Measurements from ENCODE around the gene SLIT3.
A peak's percentile ranks its signal among the peaks of the same experiment; 100 is the strongest.
"Not testable (repeated sequence)": the region's sequence is repeated elsewhere in the genome, so short reads cannot be mapped to it uniquely, and the experiment has no call there.

The SLIT3 gene

GRCh38 chr5:168637793-168638192, 663.1 kb downstream of the SLIT3 start:
- H3K27me3 Mint-ChIP-seq (ENCODE audit: low read depth), result no peaks in the 10 kb centered on the region
- peaks cover 3% of the 10 kb centered on the region for H3K9me3 Mint-ChIP-seq
- TF ChIP-seq, protein P1, sequence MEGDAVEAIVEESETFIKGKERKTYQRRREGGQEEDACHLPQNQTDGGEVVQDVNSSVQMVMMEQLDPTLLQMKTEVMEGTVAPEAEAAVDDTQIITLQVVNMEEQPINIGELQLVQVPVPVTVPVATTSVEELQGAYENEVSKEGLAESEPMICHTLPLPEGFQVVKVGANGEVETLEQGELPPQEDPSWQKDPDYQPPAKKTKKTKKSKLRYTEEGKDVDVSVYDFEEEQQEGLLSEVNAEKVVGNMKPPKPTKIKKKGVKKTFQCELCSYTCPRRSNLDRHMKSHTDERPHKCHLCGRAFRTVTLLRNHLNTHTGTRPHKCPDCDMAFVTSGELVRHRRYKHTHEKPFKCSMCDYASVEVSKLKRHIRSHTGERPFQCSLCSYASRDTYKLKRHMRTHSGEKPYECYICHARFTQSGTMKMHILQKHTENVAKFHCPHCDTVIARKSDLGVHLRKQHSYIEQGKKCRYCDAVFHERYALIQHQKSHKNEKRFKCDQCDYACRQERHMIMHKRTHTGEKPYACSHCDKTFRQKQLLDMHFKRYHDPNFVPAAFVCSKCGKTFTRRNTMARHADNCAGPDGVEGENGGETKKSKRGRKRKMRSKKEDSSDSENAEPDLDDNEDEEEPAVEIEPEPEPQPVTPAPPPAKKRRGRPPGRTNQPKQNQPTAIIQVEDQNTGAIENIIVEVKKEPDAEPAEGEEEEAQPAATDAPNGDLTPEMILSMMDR (IDR thresholded peaks at IDR 0.05; ENCODE audit: unreplicated experiment in 3 of 3), result no peak
- H3K27ac Mint-ChIP-seq, result peak overlapping the region in 2 of 3 experiments; percentile 55 to 60
- H3K36me3 Mint-ChIP-seq (ENCODE audit: low read depth), result peaks cover 4% of the 10 kb centered on the region
- H3K4me1 Mint-ChIP-seq, result peaks cover 5% of the 10 kb centered on the region
- H3K4me3 Mint-ChIP-seq, result no peak overlapping the region

DNA sequence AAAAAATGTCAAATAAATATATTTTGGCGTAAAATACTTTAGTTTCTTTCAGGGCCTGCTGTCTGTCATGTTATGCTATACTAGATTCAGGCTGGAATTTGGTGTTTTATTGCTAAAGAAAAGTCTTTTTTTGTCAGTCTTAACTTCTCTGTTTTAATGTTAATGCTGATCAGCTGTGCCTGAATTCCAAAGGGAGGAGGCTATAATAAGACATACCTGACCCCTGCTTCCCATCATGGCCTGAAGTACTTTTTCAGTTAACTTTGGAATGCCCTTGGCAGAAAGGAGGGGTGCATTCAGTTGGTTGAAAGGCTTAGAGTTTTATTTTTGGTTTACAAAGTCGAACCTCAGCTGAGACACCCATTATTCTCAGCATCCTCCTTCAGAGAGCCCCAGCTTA, 663.7 kb downstream of the SLIT3 start:
- Mint-ChIP-seq H3K27me3 (ENCODE audit: low read depth) (peaks cover under 1% of the 10 kb centered on the region), H3K36me3 (ENCODE audit: low read depth) (peaks cover 4% of the 10 kb centered on the region), H3K9me3 (peaks cover 3% of the 10 kb centered on the region), H3K4me3 (no peak overlapping the region), H3K4me1 (peaks cover 5% of the 10 kb centered on the region), H3K27ac (peak overlapping the region in 2 of 3 experiments; percentile 55 to 60)
- TF ChIP-seq, protein P1 (IDR thresholded peaks at IDR 0.05; ENCODE audit: unreplicated experiment in 3 of 3), result no peak

- Mint-ChIP-seq H3K27me3 (ENCODE audit: low read depth) (peaks cover 17% of the 10 kb centered on the region), H3K9me3 (peaks cover 16% of the 10 kb centered on the region)
- H3K27ac Mint-ChIP-seq; H3K4me1 Mint-ChIP-seq; H3K36me3 Mint-ChIP-seq (ENCODE audit: low read depth); H3K4me3 Mint-ChIP-seq: not testable (repeated sequence)
Measured at GRCh38 chr5:168630958-168631357, 670.0 kb downstream of the SLIT3 start.

GRCh38 chr5:168624850-168625364, 676.0 kb downstream of the SLIT3 start:
- no peaks in the 10 kb centered on the region for H3K4me1 Mint-ChIP-seq
- TF ChIP-seq, protein P1 (IDR thresholded peaks at IDR 0.05; ENCODE audit: unreplicated experiment in 3 of 3), result no peak
- no peak overlapping the region for H3K4me3 Mint-ChIP-seq
- no peak overlapping the region for H3K27ac Mint-ChIP-seq
- H3K9me3 Mint-ChIP-seq, result peaks cover 4% of the 10 kb centered on the region
- no peaks in the 10 kb centered on the region for H3K36me3 Mint-ChIP-seq (ENCODE audit: low read depth)
- peaks cover 14% of the 10 kb centered on the region for H3K27me3 Mint-ChIP-seq (ENCODE audit: low read depth)

GRCh38 chr5:168620807-168621206, 680.1 kb downstream of the SLIT3 start:
- no peaks in the 10 kb centered on the region for H3K9me3 Mint-ChIP-seq
- H3K4me3 Mint-ChIP-seq, result no peak overlapping the region
- no peak overlapping the region for H3K27ac Mint-ChIP-seq
- no peaks in the 10 kb centered on the region for H3K27me3 Mint-ChIP-seq (ENCODE audit: low read depth)
- TF ChIP-seq, protein P1 (IDR thresholded peaks at IDR 0.05; ENCODE audit: unreplicated experiment in 3 of 3), result no peak
- H3K4me1 Mint-ChIP-seq, result no peaks in the 10 kb centered on the region
- H3K36me3 Mint-ChIP-seq (ENCODE audit: low read depth), result no peaks in the 10 kb centered on the region

- TF ChIP-seq, protein P1 (IDR thresholded peaks at IDR 0.05; ENCODE audit: unreplicated experiment in 3 of 3), result no peak
- no peaks in the 10 kb centered on the region for H3K36me3 Mint-ChIP-seq (ENCODE audit: low read depth)
- H3K27ac Mint-ChIP-seq, result no peak overlapping the region
- no peak overlapping the region for H3K4me3 Mint-ChIP-seq
- H3K9me3 Mint-ChIP-seq, result no peaks in the 10 kb centered on the region
- H3K4me1 Mint-ChIP-seq, result peaks cover 9% of the 10 kb centered on the region
- H3K27me3 Mint-ChIP-seq (ENCODE audit: low read depth), result no peaks in the 10 kb centered on the region
Measured at GRCh38 chr5:168614661-168615060, 686.3 kb downstream of the SLIT3 start.

Data from nephron (organoid).